Erythroblast (primary cell): ENCODE results near the gene VKORC1L1.
"Not testable (repeated sequence)": the region's sequence is repeated elsewhere in the genome, so short reads cannot be mapped to it uniquely, and the experiment has no call there.

ENCODE experiments used
- GATA1 ChIP-seq: IDR thresholded peaks from 2 replicates; pipeline ENCODE4 v1.6.1; 2011; ENCODE audit warnings: low read depth, mild to moderate bottlenecking, control low read depth, low read length, moderate library complexity
- POLR2A ChIP-seq: IDR thresholded peaks from 2 replicates; pipeline ENCODE4 v1.6.1; 2011; ENCODE audit warnings: mild to moderate bottlenecking, low read length

GRCh38 chr7:65884983-65885382, 12.1 kb downstream of the VKORC1L1 start:
- not testable (repeated sequence) for TF ChIP-seq POLR2A, GATA1
